ENCODE results near the gene ATP11B. TPM values are rescaled to one million over a fixed set of nuclear protein-coding genes. Genes with fewer than 3 reads are reported as not detected.

ATP11B gene
- total and polyA plus RNA-seq, 2 of the 8 experiments (the other 6 are each of a cell fraction or from before 2014, with no cell fraction given) = 5.1 to 26.5 TPM

GRCh38 chr3:182967218-182968204 is 174.2 kb downstream of the ATP11B start:
- Histone ChIP-seq H3K4me1 (replicated peaks in 1 of 4; ENCODE audit: control insufficient read depth in 3 of 4, insufficient read depth in 4 of 4, low read length in 3 of 4) (peaks cover 0 to 3% (median 1%) of the 10 kb centered on the region in 4 experiments; a peak in 4 of 7 replicates), H3K56ac (replicated peaks; ENCODE audit: insufficient read length, low read depth, low read length) (no peak overlapping the region), H3K79me1 (ENCODE audit: low read depth, low read length) (peaks cover 2% of the 10 kb centered on the region), H2BK20ac (ENCODE audit: low read length) (no peak overlapping the region), H3K4me3 (ENCODE audit: extremely low read depth in 1 of 4, insufficient read depth in 2 of 4, low read depth in 3 of 4, low read length in 4 of 4) (no peak overlapping the region), H4K5ac (ENCODE audit: insufficient read length, low read depth, low read length) (no peak overlapping the region), H3K23me2 (ENCODE audit: low read depth, low read length) (no peaks in the 10 kb centered on the region), H3K14ac (ENCODE audit: insufficient read length) (no peak overlapping the region), H3K23ac (ENCODE audit: insufficient read length) (no peak overlapping the region), H4K8ac (ENCODE audit: extremely low read depth, insufficient read depth, low read length) (no peak overlapping the region), H2AFZ (ENCODE audit: low read length) (no peak overlapping the region), H2BK5ac (ENCODE audit: low read depth, low read length) (no peak overlapping the region), H3K79me2 (ENCODE audit: control insufficient read depth in 1 of 2, insufficient read depth in 2 of 2, low read length in 2 of 2) (peaks cover 0 to 81% of the 10 kb centered on the region in 2 experiments; a peak in 3 of 4 replicates), H3K18ac (ENCODE audit: extremely low read depth, low read length) (no peak overlapping the region), H2BK15ac (ENCODE audit: low read length) (no peak overlapping the region), H3K36me3 (ENCODE audit: control insufficient read depth in 2 of 4, insufficient read depth in 4 of 4, low read length in 3 of 4) (peaks cover 0 to 10% (median 0%) of the 10 kb centered on the region in 4 experiments; a peak in 2 of 8 replicates), H2BK12ac (ENCODE audit: low read depth, low read length) (no peak overlapping the region), H2AK5ac (ENCODE audit: low read depth, low read length) (no peak overlapping the region), H3K9me3 (ENCODE audit: insufficient read depth in 2 of 2, low read depth in 1 of 2, low read length in 1 of 2) (no peaks in the 10 kb centered on the region), H3K27ac (ENCODE audit: low read depth, low read length) (no peak overlapping the region), H3K9ac (replicated peaks in 1 of 4; ENCODE audit: extremely low read depth in 1 of 4, low read depth in 3 of 4, low read length in 3 of 4) (no peak overlapping the region), H4K91ac (replicated peaks; ENCODE audit: insufficient read length, low read length) (no peak overlapping the region), H4K20me1 (replicated peaks in 1 of 2; ENCODE audit: control insufficient read depth in 1 of 2, insufficient read depth in 2 of 2, low read length in 2 of 2) (peaks cover 0 to 2% of the 10 kb centered on the region in 2 experiments), H3K27me3 (replicated peaks in 1 of 4; ENCODE audit: control insufficient read depth in 3 of 4, extremely low read depth in 1 of 4, insufficient read depth in 3 of 4, low read length in 3 of 4) (no peaks in the 10 kb centered on the region), H3K4ac (replicated peaks; ENCODE audit: insufficient read length, low read depth, low read length) (no peak overlapping the region), H3K4me2 (ENCODE audit: insufficient read depth in 1 of 2, low read depth in 2 of 2, low read length in 2 of 2) (no peak overlapping the region), H2BK120ac (replicated peaks; ENCODE audit: low read depth, low read length) (no peak overlapping the region)
- POLR2A ChIA-PET (ENCODE audit: partially characterized antibody) = interaction anchor here (0.6 kb wide), 1 partner anchor 34 kb away, joined by 5 read pairs; no protein-coding TSS in a partner anchor
- DNase-seq (ENCODE audit: low read depth in 1 of 2, low spot score in 2 of 2) (no peak), FAIRE-seq (no peak)
- 92% methylated on average over 6 of the region's 6 CpGs; no CpG with 5 or more reads in 1 of the 2 experiments for WGBS, 2 experiments (ENCODE audit: extremely low coverage in 1 of 2, insufficient coverage in 1 of 2, insufficient read length in 1 of 2, insufficient replicate concordance in 2 of 2, low coverage in 1 of 2, low lambda C conversion rate in 2 of 2, missing lambda C conversion rate in 1 of 2)
- CTCF ChIA-PET (ENCODE audit: partially characterized antibody) = interaction anchor here (0.6 kb wide), 1 partner anchor 32 kb away, joined by 3 read pairs; no protein-coding TSS in a partner anchor
- TF ChIP-seq HDAC6 (IDR thresholded peaks at IDR 0.05; ENCODE audit: low read depth, low read length) = no peak
- TF ChIP-seq ZNF274 (IDR thresholded peaks at IDR 0.05; ENCODE audit: borderline replicate concordance, extremely low read depth, low read length) = no peak
- no peak for TF ChIP-seq BRCA1 (IDR thresholded peaks at IDR 0.05; ENCODE audit: low read depth, low read length)
- TF ChIP-seq E2F6 (IDR thresholded peaks at IDR 0.05) = no peak
- no peak for TF ChIP-seq CTBP2 (IDR thresholded peaks at IDR 0.05; ENCODE audit: borderline replicate concordance, insufficient read depth, insufficient read length, low read length)
- no peak for TF ChIP-seq HDAC2 (IDR thresholded peaks at IDR 0.05; ENCODE audit: borderline replicate concordance in 1 of 2, low read depth in 2 of 2, low read length in 2 of 2)
- TF ChIP-seq ATF2 (IDR thresholded peaks at IDR 0.05; ENCODE audit: low read length) = no peak
- no peak for TF ChIP-seq CEBPB (IDR thresholded peaks at IDR 0.05; ENCODE audit: low read depth, low read length)

Measured in H1 (cell line).